ENCODE measurements around the gene CMIP.

- TF ChIP-seq CTCF (IDR thresholded peaks at IDR 0.05) (no peak), POLR2A (IDR thresholded peaks at IDR 0.05) (no peak)
Observed at GRCh38 chr16:81654346-81654745, 209.7 kb downstream of the CMIP start.

Measured in esophagus squamous epithelium (tissue), 4 donors.